ENCODE data around the gene SNX18. TPM values are rescaled to one million over a fixed set of nuclear protein-coding genes. Genes with fewer than 3 reads are reported as not detected.

Gene SNX18
- total and polyA plus RNA-seq, 2 of the 8 experiments (the other 6 are each of a cell fraction or from before 2014, with no cell fraction given) = 5.8 to 17.7 TPM

DNA sequence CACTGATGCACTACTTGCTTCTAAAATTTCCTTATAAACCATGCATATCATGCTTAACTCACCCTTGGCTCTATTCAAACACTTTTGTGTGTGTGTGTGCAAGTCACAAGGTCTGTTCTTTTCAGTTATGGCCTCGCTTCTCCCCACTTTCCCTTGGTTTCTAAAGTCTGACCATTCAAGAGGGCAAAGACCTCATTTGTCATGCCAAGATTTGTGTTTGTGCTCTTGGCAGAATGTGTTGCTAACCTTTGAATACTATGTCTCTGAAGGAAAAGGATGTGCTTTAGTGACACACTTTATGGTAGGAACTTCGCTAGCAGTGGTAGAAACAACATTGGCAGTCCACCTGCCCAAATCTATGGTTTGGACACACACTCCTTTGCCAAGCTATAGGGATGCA lies 50.4 kb downstream of the SNX18 start:
- Histone ChIP-seq H3K79me2 (ENCODE audit: control insufficient read depth in 1 of 2, insufficient read depth in 2 of 2, low read length in 2 of 2) (no peaks in the 10 kb centered on the region), H3K79me1 (ENCODE audit: low read depth, low read length) (no peaks in the 10 kb centered on the region), H2BK15ac (ENCODE audit: low read length) (no peak overlapping the region), H2BK20ac (ENCODE audit: low read length) (no peak overlapping the region), H2BK5ac (ENCODE audit: low read depth, low read length) (no peak overlapping the region), H3K27ac (ENCODE audit: low read depth, low read length) (no peak overlapping the region), H4K5ac (ENCODE audit: insufficient read length, low read depth, low read length) (no peak overlapping the region), H3K27me3 (replicated peaks in 1 of 4; ENCODE audit: control insufficient read depth in 3 of 4, extremely low read depth in 1 of 4, insufficient read depth in 3 of 4, low read length in 3 of 4) (no peaks in the 10 kb centered on the region), H3K23me2 (ENCODE audit: low read depth, low read length) (no peaks in the 10 kb centered on the region; the same call in 1 of the 2 replicates), H2BK12ac (ENCODE audit: low read depth, low read length) (no peak overlapping the region), H2BK120ac (replicated peaks; ENCODE audit: low read depth, low read length) (no peak overlapping the region), H3K18ac (ENCODE audit: extremely low read depth, low read length) (no peak overlapping the region), H3K36me3 (ENCODE audit: control insufficient read depth in 2 of 4, insufficient read depth in 4 of 4, low read length in 3 of 4) (no peaks in the 10 kb centered on the region), H2AK5ac (ENCODE audit: low read depth, low read length) (no peak overlapping the region), H3K9ac (replicated peaks in 1 of 4; ENCODE audit: extremely low read depth in 1 of 4, low read depth in 3 of 4, low read length in 3 of 4) (no peak overlapping the region), H3K4me1 (replicated peaks in 1 of 4; ENCODE audit: control insufficient read depth in 3 of 4, insufficient read depth in 4 of 4, low read length in 3 of 4) (no peaks in the 10 kb centered on the region), H4K20me1 (replicated peaks in 1 of 2; ENCODE audit: control insufficient read depth in 1 of 2, insufficient read depth in 2 of 2, low read length in 2 of 2) (no peaks in the 10 kb centered on the region), H3K14ac (ENCODE audit: insufficient read length) (no peak overlapping the region), H4K91ac (replicated peaks; ENCODE audit: insufficient read length, low read length) (no peak overlapping the region), H3K4ac (replicated peaks; ENCODE audit: insufficient read length, low read depth, low read length) (no peak overlapping the region), H3K9me3 (ENCODE audit: insufficient read depth in 2 of 2, low read depth in 1 of 2, low read length in 1 of 2) (no peaks in the 10 kb centered on the region), H4K8ac (ENCODE audit: extremely low read depth, insufficient read depth, low read length) (no peak overlapping the region), H3K56ac (replicated peaks; ENCODE audit: insufficient read length, low read depth, low read length) (no peak overlapping the region), H3K4me3 (ENCODE audit: extremely low read depth in 1 of 4, insufficient read depth in 2 of 4, low read depth in 3 of 4, low read length in 4 of 4) (no peak overlapping the region), H3K23ac (ENCODE audit: insufficient read length) (no peak overlapping the region), H3K4me2 (ENCODE audit: insufficient read depth in 1 of 2, low read depth in 2 of 2, low read length in 2 of 2) (no peak overlapping the region), H2AFZ (ENCODE audit: low read length) (no peak overlapping the region)
- POLR2A ChIA-PET (ENCODE audit: partially characterized antibody) = no interaction called here
- FAIRE-seq = no peak
- DNase-seq (ENCODE audit: low read depth in 1 of 2, low spot score in 2 of 2) = no peak
- WGBS, 2 experiments (ENCODE audit: extremely low coverage in 1 of 2, insufficient coverage in 1 of 2, insufficient read length in 1 of 2, insufficient replicate concordance in 2 of 2, low coverage in 1 of 2, low lambda C conversion rate in 2 of 2, missing lambda C conversion rate in 1 of 2) = 93% methylated on average over 2 of the region's 2 CpGs; no CpG with 5 or more reads in 1 of the 2 experiments
- TF ChIP-seq BRCA1 (IDR thresholded peaks at IDR 0.05; ENCODE audit: low read depth, low read length) = no peak
- no peak for TF ChIP-seq TAF1 (IDR thresholded peaks at IDR 0.05; ENCODE audit: low read depth, low read length)
- CTCF ChIA-PET (ENCODE audit: partially characterized antibody) = interaction anchor here (0.6 to 0.8 kb wide), 3 partner anchors 14 to 179 kb away, joined by 3 to 4 read pairs (median 4); no protein-coding TSS in a partner anchor

All from H1 (cell line).